Effector memory CD8-positive, alpha-beta T cell (primary cell): Measurements from ENCODE around the gene FLRT1.

Source experiments
- ATAC-seq: fragments of 150-1000 bp; cut with Tn5 transposase; replicated peaks from 2 replicates; pipeline ENCODE4 v1.10.0; 2021; ENCODE audit warnings: mild to moderate bottlenecking, moderate library complexity
- DNase-seq, 3 experiments: peaks; one replicate each; pipeline ENCODE4 v3.0.0; 2021
- H3K27ac Mint-ChIP-seq, 2 donors: one replicate each; pipeline ENCODE4 v1.8.0; 2022; ENCODE audit warnings: mild to moderate bottlenecking in 2 of 2, mixed read lengths in 2 of 2, moderate library complexity in 2 of 2
- H3K27me3 Mint-ChIP-seq, 2 donors: one replicate each; pipeline ENCODE4 v1.8.0; 2022; ENCODE audit warnings: mixed read lengths in 2 of 2
- H3K36me3 Mint-ChIP-seq: one replicate; pipeline ENCODE4 v1.8.0; 2022; ENCODE audit warnings: mild to moderate bottlenecking, moderate library complexity, mixed read lengths; ENCODE audit not compliant: insufficient read depth
- H3K4me1 Mint-ChIP-seq, 2 donors: one replicate each; pipeline ENCODE4 v1.8.0; 2022; ENCODE audit warnings: low read depth in 2 of 2, mixed read lengths in 2 of 2
- H3K4me3 Mint-ChIP-seq, 2 donors: one replicate each; pipeline ENCODE4 v1.8.0; 2022; ENCODE audit warnings: mild to moderate bottlenecking in 2 of 2, mixed read lengths in 2 of 2, moderate library complexity in 2 of 2
- H3K9me3 Mint-ChIP-seq, 2 donors: one replicate each; pipeline ENCODE4 v1.8.0; 2022; ENCODE audit warnings: mixed read lengths in 2 of 2

FLRT1 gene

GRCh38 chr11:64000026-64000739, 35.5 kb upstream of the FLRT1 start:
- peak overlapping the region in 1 of 2 donors; percentile 26 for H3K27ac Mint-ChIP-seq
- no peaks in the 10 kb centered on the region for H3K27me3 Mint-ChIP-seq
- H3K4me1 Mint-ChIP-seq = peaks cover 19 to 21% of the 10 kb centered on the region in 2 donors
- peak overlapping the region; percentile 69 to 72 for H3K4me3 Mint-ChIP-seq
- H3K36me3 Mint-ChIP-seq = peaks cover 15% of the 10 kb centered on the region
- no peaks in the 10 kb centered on the region for H3K9me3 Mint-ChIP-seq
- ATAC-seq (peak; percentile 84), DNase-seq (peak; percentile 58 to 71 (median 70))

- peaks cover 0 to 1% of the 10 kb centered on the region in 2 donors for H3K27me3 Mint-ChIP-seq
- H3K36me3 Mint-ChIP-seq = peaks cover 11% of the 10 kb centered on the region
- H3K27ac Mint-ChIP-seq = peak overlapping the region in 1 of 2 donors; percentile 46
- H3K4me1 Mint-ChIP-seq = peaks cover 15 to 21% of the 10 kb centered on the region in 2 donors
- no peak for DNase-seq
- peak overlapping the region; percentile 62 to 69 for H3K4me3 Mint-ChIP-seq
- ATAC-seq = no peak
- H3K9me3 Mint-ChIP-seq = no peaks in the 10 kb centered on the region
Observed at GRCh38 chr11:64000740-64001483, 34.8 kb upstream of the FLRT1 start.

- Mint-ChIP-seq H3K9me3 (no peaks in the 10 kb centered on the region), H3K27me3 (peaks cover 6 to 10% of the 10 kb centered on the region in 2 donors), H3K36me3 (peaks cover 6% of the 10 kb centered on the region), H3K4me3 (peak overlapping the region; percentile 27 to 62), H3K27ac (peak overlapping the region in 1 of 2 donors; percentile 46), H3K4me1 (peaks cover 15 to 23% of the 10 kb centered on the region in 2 donors)
- ATAC-seq = no peak
- no peak for DNase-seq
Observed at GRCh38 chr11:64001484-64002420, 34.0 kb upstream of the FLRT1 start.

- Mint-ChIP-seq H3K27me3 (peaks cover 22 to 30% of the 10 kb centered on the region in 2 donors), H3K36me3 (no peaks in the 10 kb centered on the region), H3K9me3 (no peaks in the 10 kb centered on the region), H3K27ac (no peak overlapping the region), H3K4me1 (peaks cover 18 to 22% of the 10 kb centered on the region in 2 donors), H3K4me3 (no peak overlapping the region)
- ATAC-seq = no peak
- DNase-seq = no peak
Observed at GRCh38 chr11:64003807-64004589, 31.7 kb upstream of the FLRT1 start.

- no peak for ATAC-seq
- Mint-ChIP-seq H3K4me3 (no peak overlapping the region), H3K27me3 (peaks cover 22 to 30% of the 10 kb centered on the region in 2 donors), H3K4me1 (peaks cover 18 to 21% of the 10 kb centered on the region in 2 donors), H3K9me3 (no peaks in the 10 kb centered on the region), H3K27ac (no peak overlapping the region), H3K36me3 (no peaks in the 10 kb centered on the region)
- no peak for DNase-seq
Observed at GRCh38 chr11:64004590-64004984, 31.1 kb upstream of the FLRT1 start.

- peaks cover 3% of the 10 kb centered on the region for H3K36me3 Mint-ChIP-seq
- ATAC-seq (no peak), DNase-seq (no peak)
- H3K4me3 Mint-ChIP-seq = no peak overlapping the region
- H3K4me1 Mint-ChIP-seq = peaks cover 16 to 23% of the 10 kb centered on the region in 2 donors
- peaks cover 22 to 38% of the 10 kb centered on the region in 2 donors for H3K27me3 Mint-ChIP-seq
- peaks cover 6 to 7% of the 10 kb centered on the region in 2 donors for H3K9me3 Mint-ChIP-seq
- no peak overlapping the region for H3K27ac Mint-ChIP-seq
Observed at GRCh38 chr11:64005691-64006090, 30.0 kb upstream of the FLRT1 start.

- Mint-ChIP-seq H3K27me3 (peaks cover 22 to 43% of the 10 kb centered on the region in 2 donors), H3K9me3 (peaks cover 10 to 14% of the 10 kb centered on the region in 2 donors), H3K4me1 (peaks cover 14 to 25% of the 10 kb centered on the region in 2 donors), H3K36me3 (peaks cover 3% of the 10 kb centered on the region), H3K27ac (no peak overlapping the region), H3K4me3 (peak overlapping the region in 1 of 2 donors; percentile 86)
- ATAC-seq (no peak), DNase-seq (no peak)
Observed at GRCh38 chr11:64006398-64006797, 29.3 kb upstream of the FLRT1 start.

- Mint-ChIP-seq H3K27me3 (peaks cover 22 to 43% of the 10 kb centered on the region in 2 donors), H3K4me3 (peak overlapping the region; percentile 67 to 86), H3K9me3 (peaks cover 10 to 14% of the 10 kb centered on the region in 2 donors), H3K27ac (peak overlapping the region; percentile 16 to 52), H3K36me3 (peaks cover 3% of the 10 kb centered on the region), H3K4me1 (peaks cover 14 to 25% of the 10 kb centered on the region in 2 donors)
- DNase-seq (no peak), ATAC-seq (peak; percentile 21)
Observed at GRCh38 chr11:64007160-64007628, 28.5 kb upstream of the FLRT1 start.

- Mint-ChIP-seq H3K27me3 (peaks cover 22 to 43% of the 10 kb centered on the region in 2 donors), H3K4me3 (peak overlapping the region; percentile 67 to 86), H3K27ac (peak overlapping the region in 1 of 2 donors; percentile 52), H3K4me1 (peaks cover 14 to 25% of the 10 kb centered on the region in 2 donors), H3K9me3 (peaks cover 10 to 14% of the 10 kb centered on the region in 2 donors), H3K36me3 (peaks cover 3% of the 10 kb centered on the region)
- peak; percentile 79 for ATAC-seq
- DNase-seq = no peak
Observed at GRCh38 chr11:64007629-64008282, 28.0 kb upstream of the FLRT1 start.

GRCh38 chr11:64008283-64008913, 27.3 kb upstream of the FLRT1 start:
- Mint-ChIP-seq H3K4me1 (peaks cover 14 to 25% of the 10 kb centered on the region in 2 donors), H3K36me3 (peaks cover 3% of the 10 kb centered on the region), H3K9me3 (peaks cover 10 to 14% of the 10 kb centered on the region in 2 donors), H3K27me3 (peaks cover 22 to 43% of the 10 kb centered on the region in 2 donors), H3K27ac (peak overlapping the region in 1 of 2 donors; percentile 52), H3K4me3 (peak overlapping the region in 1 of 2 donors; percentile 86)
- no peak for DNase-seq
- ATAC-seq = no peak

GRCh38 chr11:64008914-64009633, 26.7 kb upstream of the FLRT1 start:
- DNase-seq (no peak), ATAC-seq (no peak)
- peaks cover 3% of the 10 kb centered on the region for H3K36me3 Mint-ChIP-seq
- H3K4me3 Mint-ChIP-seq = no peak overlapping the region
- peaks cover 14 to 25% of the 10 kb centered on the region in 2 donors for H3K4me1 Mint-ChIP-seq
- no peak overlapping the region for H3K27ac Mint-ChIP-seq
- peaks cover 10 to 14% of the 10 kb centered on the region in 2 donors for H3K9me3 Mint-ChIP-seq
- H3K27me3 Mint-ChIP-seq = peaks cover 22 to 43% of the 10 kb centered on the region in 2 donors
